ENCODE results near the gene FRMPD1.

The FRMPD1 gene

DNA sequence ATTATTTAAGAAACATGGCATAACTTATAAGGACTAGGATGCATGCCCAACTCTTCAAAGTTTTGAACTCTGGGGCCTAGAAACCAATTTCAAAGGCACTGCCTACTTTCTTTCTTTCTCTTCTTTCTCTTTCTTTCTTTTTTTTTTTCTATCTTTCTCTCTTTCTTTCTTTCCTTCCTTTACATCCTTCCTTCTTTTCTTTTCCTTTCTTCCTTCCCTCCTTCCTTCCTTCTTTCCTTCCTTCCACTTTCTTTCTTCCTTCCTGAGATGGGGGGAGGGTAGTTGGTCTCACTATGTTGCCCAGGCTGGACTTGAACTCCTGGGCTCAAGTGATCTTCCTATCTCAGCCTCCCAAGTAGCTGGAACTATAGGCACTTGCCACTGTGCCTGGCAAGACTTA is 42.5 kb upstream of the FRMPD1 start:
- no peak overlapping the region for H3K4me3 ChIP-seq (replicated peaks; ENCODE audit: insufficient read depth, low read length)
- H3K27ac ChIP-seq (replicated peaks) = no peak overlapping the region
- DNase-seq (ENCODE audit: low read depth in 1 of 2, low spot score in 1 of 2) = no peak
- peaks cover 5% of the 10 kb centered on the region for H3K27me3 ChIP-seq (ENCODE audit: insufficient read depth, poor library complexity, severe bottlenecking)
- TF ChIP-seq SPI1 (IDR thresholded peaks at IDR 0.05; ENCODE audit: borderline replicate concordance, low read depth) (no peak), GABPA (IDR thresholded peaks at IDR 0.05; ENCODE audit: low read depth) (no peak), POLR2AphosphoS5 (IDR thresholded peaks at IDR 0.05; ENCODE audit: low read depth) (no peak)
- TF ChIP-seq, protein P1, sequence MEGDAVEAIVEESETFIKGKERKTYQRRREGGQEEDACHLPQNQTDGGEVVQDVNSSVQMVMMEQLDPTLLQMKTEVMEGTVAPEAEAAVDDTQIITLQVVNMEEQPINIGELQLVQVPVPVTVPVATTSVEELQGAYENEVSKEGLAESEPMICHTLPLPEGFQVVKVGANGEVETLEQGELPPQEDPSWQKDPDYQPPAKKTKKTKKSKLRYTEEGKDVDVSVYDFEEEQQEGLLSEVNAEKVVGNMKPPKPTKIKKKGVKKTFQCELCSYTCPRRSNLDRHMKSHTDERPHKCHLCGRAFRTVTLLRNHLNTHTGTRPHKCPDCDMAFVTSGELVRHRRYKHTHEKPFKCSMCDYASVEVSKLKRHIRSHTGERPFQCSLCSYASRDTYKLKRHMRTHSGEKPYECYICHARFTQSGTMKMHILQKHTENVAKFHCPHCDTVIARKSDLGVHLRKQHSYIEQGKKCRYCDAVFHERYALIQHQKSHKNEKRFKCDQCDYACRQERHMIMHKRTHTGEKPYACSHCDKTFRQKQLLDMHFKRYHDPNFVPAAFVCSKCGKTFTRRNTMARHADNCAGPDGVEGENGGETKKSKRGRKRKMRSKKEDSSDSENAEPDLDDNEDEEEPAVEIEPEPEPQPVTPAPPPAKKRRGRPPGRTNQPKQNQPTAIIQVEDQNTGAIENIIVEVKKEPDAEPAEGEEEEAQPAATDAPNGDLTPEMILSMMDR (IDR thresholded peaks at IDR 0.05; ENCODE audit: insufficient read depth, low read length) = no peak
- TF ChIP-seq, protein P2, sequence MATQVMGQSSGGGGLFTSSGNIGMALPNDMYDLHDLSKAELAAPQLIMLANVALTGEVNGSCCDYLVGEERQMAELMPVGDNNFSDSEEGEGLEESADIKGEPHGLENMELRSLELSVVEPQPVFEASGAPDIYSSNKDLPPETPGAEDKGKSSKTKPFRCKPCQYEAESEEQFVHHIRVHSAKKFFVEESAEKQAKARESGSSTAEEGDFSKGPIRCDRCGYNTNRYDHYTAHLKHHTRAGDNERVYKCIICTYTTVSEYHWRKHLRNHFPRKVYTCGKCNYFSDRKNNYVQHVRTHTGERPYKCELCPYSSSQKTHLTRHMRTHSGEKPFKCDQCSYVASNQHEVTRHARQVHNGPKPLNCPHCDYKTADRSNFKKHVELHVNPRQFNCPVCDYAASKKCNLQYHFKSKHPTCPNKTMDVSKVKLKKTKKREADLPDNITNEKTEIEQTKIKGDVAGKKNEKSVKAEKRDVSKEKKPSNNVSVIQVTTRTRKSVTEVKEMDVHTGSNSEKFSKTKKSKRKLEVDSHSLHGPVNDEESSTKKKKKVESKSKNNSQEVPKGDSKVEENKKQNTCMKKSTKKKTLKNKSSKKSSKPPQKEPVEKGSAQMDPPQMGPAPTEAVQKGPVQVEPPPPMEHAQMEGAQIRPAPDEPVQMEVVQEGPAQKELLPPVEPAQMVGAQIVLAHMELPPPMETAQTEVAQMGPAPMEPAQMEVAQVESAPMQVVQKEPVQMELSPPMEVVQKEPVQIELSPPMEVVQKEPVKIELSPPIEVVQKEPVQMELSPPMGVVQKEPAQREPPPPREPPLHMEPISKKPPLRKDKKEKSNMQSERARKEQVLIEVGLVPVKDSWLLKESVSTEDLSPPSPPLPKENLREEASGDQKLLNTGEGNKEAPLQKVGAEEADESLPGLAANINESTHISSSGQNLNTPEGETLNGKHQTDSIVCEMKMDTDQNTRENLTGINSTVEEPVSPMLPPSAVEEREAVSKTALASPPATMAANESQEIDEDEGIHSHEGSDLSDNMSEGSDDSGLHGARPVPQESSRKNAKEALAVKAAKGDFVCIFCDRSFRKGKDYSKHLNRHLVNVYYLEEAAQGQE (IDR thresholded peaks at IDR 0.05; ENCODE audit: insufficient replicate concordance, low read depth) = no peak

DNA sequence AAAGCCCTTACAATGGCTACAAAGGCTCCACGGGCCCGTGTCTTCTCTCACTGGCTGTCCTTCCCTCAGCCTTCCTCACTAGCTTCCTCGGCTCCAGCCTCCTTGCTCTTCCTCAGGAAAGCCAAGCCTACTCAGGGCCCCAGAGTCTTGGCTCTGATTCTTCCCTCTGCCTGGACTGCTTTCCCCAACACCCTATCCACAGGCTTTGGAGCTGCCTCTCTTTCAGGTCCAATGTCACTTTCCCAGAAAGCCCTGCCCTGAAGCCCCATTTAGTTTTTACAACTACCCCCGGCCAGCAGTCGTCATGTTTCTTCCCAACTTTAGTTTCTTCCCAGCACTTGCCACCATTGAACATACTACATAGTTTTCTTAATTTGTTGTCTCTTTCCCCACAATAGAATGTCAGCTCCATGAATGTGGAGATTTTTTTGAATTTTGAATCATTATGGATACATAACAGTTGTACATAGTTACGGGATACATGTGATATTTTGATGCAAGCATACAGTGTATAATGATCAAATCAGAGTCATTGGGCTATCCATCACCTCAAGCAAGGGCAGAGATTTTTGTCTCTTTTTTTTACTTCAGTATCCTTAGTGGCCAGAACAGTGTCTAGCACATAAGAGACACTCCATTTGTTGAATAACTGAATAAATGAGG is 40.9 kb upstream of the FRMPD1 start:
- peaks cover 4% of the 10 kb centered on the region for H3K27me3 ChIP-seq (ENCODE audit: insufficient read depth, poor library complexity, severe bottlenecking)
- H3K4me3 ChIP-seq (replicated peaks; ENCODE audit: insufficient read depth, low read length) = no peak overlapping the region
- TF ChIP-seq GABPA (IDR thresholded peaks at IDR 0.05; ENCODE audit: low read depth) (no peak), POLR2AphosphoS5 (IDR thresholded peaks at IDR 0.05; ENCODE audit: low read depth) (no peak), SPI1 (IDR thresholded peaks at IDR 0.05; ENCODE audit: borderline replicate concordance, low read depth) (no peak)
- TF ChIP-seq, protein P1 (IDR thresholded peaks at IDR 0.05; ENCODE audit: insufficient read depth, low read length) = no peak
- TF ChIP-seq, protein P2 (IDR thresholded peaks at IDR 0.05; ENCODE audit: insufficient replicate concordance, low read depth) = no peak
- DNase-seq (ENCODE audit: low read depth in 1 of 2, low spot score in 1 of 2) = no peak
- no peak overlapping the region for H3K27ac ChIP-seq (replicated peaks)

DNA sequence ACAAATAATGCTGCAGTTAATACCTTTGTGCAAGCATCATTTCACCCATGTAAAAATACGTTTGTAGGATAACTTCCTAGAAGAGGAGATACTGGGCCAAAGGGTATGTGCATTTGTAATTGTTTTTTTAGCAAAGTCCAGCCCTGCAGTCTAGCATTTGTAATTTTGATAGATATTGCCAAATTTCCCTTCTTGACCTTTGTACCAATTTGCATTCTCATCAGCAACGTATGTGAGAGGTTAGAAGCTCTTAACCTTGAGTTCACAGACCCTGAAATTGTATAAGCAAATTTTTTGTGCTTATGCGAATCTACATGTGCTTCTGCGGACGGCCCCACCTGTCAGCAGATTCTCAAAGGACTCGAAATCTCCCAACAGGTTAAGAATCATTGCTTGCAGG is 39.7 kb upstream of the FRMPD1 start:
- no peak for DNase-seq (ENCODE audit: low read depth in 1 of 2, low spot score in 1 of 2)
- no peak overlapping the region for H3K4me3 ChIP-seq (replicated peaks; ENCODE audit: insufficient read depth, low read length)
- no peak for TF ChIP-seq SPI1 (IDR thresholded peaks at IDR 0.05; ENCODE audit: borderline replicate concordance, low read depth)
- TF ChIP-seq, protein P2 (IDR thresholded peaks at IDR 0.05; ENCODE audit: insufficient replicate concordance, low read depth) = no peak
- no peak for TF ChIP-seq POLR2AphosphoS5 (IDR thresholded peaks at IDR 0.05; ENCODE audit: low read depth)
- TF ChIP-seq GABPA (IDR thresholded peaks at IDR 0.05; ENCODE audit: low read depth) = no peak
- TF ChIP-seq, protein P1 (IDR thresholded peaks at IDR 0.05; ENCODE audit: insufficient read depth, low read length) = no peak
- H3K27me3 ChIP-seq (ENCODE audit: insufficient read depth, poor library complexity, severe bottlenecking) = peaks cover 4% of the 10 kb centered on the region
- no peak overlapping the region for H3K27ac ChIP-seq (replicated peaks)

Data from HL-60 (cell line).